Thoracic aorta (tissue), 2 donors: Measurements from ENCODE around the gene HMOX2. TPM values are rescaled to one million over a fixed set of nuclear protein-coding genes. Genes with fewer than 3 reads are reported as not detected.

Source experiments
- ATAC-seq: fragments of 150-250 bp; one replicate; pipeline ENCODE4 v1.8.0; 2017; ENCODE audit warnings: low read depth; ENCODE audit not compliant: insufficient number of reproducible peaks, low FRiP score
- DNase-seq: peaks from one replicate; pipeline ENCODE4 v3.0.0-alpha.2; 2020; ENCODE audit warnings: low spot score
- H3K27ac ChIP-seq, 2 donors: fragments of 200-600 bp; sonication (generic); 1 replicate in 1 of 2; 2 replicates in 1 of 2; pipeline ENCODE4 v1.5.1; 2016; ENCODE audit warnings: mild to moderate bottlenecking in 2 of 2, moderate library complexity in 2 of 2
- H3K27me3 ChIP-seq: fragments of 200-600 bp; sonication (generic); replicated peaks from 2 replicates; pipeline ENCODE4 v1.6.0; 2016; ENCODE audit warnings: mild to moderate bottlenecking; ENCODE audit not compliant: insufficient read depth
- H3K36me3 ChIP-seq: fragments of 200-600 bp; sonication (generic); one replicate; pipeline ENCODE4 v1.5.1; 2016
- H3K4me1 ChIP-seq, 2 donors: fragments of 200-600 bp; sonication (generic); 1 replicate in 1 of 2; 2 replicates in 1 of 2; pipeline versions ENCODE4 v1.5.1 to v1.6.0; 2016; ENCODE audit warnings: low read depth in 2 of 2, mild to moderate bottlenecking in 1 of 2; ENCODE audit not compliant: control insufficient read depth in 1 of 2
- H3K4me3 ChIP-seq: fragments of 200-600 bp; sonication (generic); 2 replicates; pipeline ENCODE4 v1.5.1; 2016; ENCODE audit warnings: mild to moderate bottlenecking
- H3K9me3 ChIP-seq: fragments of 200-600 bp; sonication (generic); 2 replicates; pipeline ENCODE4 v1.5.1; 2016
- CTCF ChIP-seq: fragments of 200-600 bp; sonication (generic); IDR thresholded peaks from one replicate; pipeline ENCODE4 v1.5.1; 2019; ENCODE audit warnings: antibody characterized with exemption
- total RNA-seq, 2 donors: library from RNA; depleted of rRNA; stranded (reverse); fragments of >200 nt; gene quantifications; one replicate each; pipeline versions ENCODE4 v1.1.0 to v1.2.3, GENCODE V29; 2016

Gene HMOX2
- total RNA-seq, 2 donors from 2014 or later = 35.3 to 43.5 TPM

GRCh38 chr16:4487955-4488498 lies 11.8 kb downstream of the HMOX2 start:
- ATAC-seq = no peak
- H3K27ac ChIP-seq = no peak overlapping the region
- peaks cover 5% of the 10 kb centered on the region for H3K36me3 ChIP-seq
- no peak overlapping the region for H3K4me3 ChIP-seq
- no peaks in the 10 kb centered on the region for H3K27me3 ChIP-seq
- no peak for TF ChIP-seq CTCF
- no peaks in the 10 kb centered on the region for H3K9me3 ChIP-seq
- no peaks in the 10 kb centered on the region for H3K4me1 ChIP-seq
- DNase-seq = no peak

- no peak for ATAC-seq
- no peaks in the 10 kb centered on the region for H3K9me3 ChIP-seq
- DNase-seq = no peak
- H3K27me3 ChIP-seq = no peaks in the 10 kb centered on the region
- no peak for TF ChIP-seq CTCF
- H3K4me1 ChIP-seq = no peaks in the 10 kb centered on the region
- no peak overlapping the region for H3K4me3 ChIP-seq
- H3K36me3 ChIP-seq = peaks cover 5% of the 10 kb centered on the region
- H3K27ac ChIP-seq = no peak overlapping the region
Measured at GRCh38 chr16:4488499-4488967, 12.3 kb downstream of the HMOX2 start.

GRCh38 chr16:4489030-4489429 lies 12.8 kb downstream of the HMOX2 start:
- ATAC-seq = no peak

GRCh38 chr16:4491898-4492297 lies 15.7 kb downstream of the HMOX2 start:
- ATAC-seq (no peak), DNase-seq (no peak)
- no peak overlapping the region for H3K27ac ChIP-seq
- no peak for TF ChIP-seq CTCF
- H3K4me3 ChIP-seq = no peak overlapping the region
- H3K27me3 ChIP-seq = no peaks in the 10 kb centered on the region
- H3K4me1 ChIP-seq = peaks cover 3 to 8% of the 10 kb centered on the region in 2 donors
- no peaks in the 10 kb centered on the region for H3K9me3 ChIP-seq
- H3K36me3 ChIP-seq = no peaks in the 10 kb centered on the region

More at GRCh38 chr16:4489030-4489429, 12.8 kb downstream of the HMOX2 start:
- no peak for DNase-seq
- peaks cover 5% of the 10 kb centered on the region for H3K36me3 ChIP-seq
- H3K27ac ChIP-seq = no peak overlapping the region
- H3K4me3 ChIP-seq = no peak overlapping the region
- H3K4me1 ChIP-seq = no peaks in the 10 kb centered on the region
- no peaks in the 10 kb centered on the region for H3K9me3 ChIP-seq
- no peak for TF ChIP-seq CTCF
- H3K27me3 ChIP-seq = no peaks in the 10 kb centered on the region

- no peak for DNase-seq
- no peaks in the 10 kb centered on the region for H3K9me3 ChIP-seq
- peaks cover 5 to 11% of the 10 kb centered on the region in 2 donors for H3K4me1 ChIP-seq
- ATAC-seq = no peak
- H3K36me3 ChIP-seq = no peaks in the 10 kb centered on the region
- no peak for TF ChIP-seq CTCF
- no peak overlapping the region for H3K27ac ChIP-seq
- no peak overlapping the region for H3K4me3 ChIP-seq
- H3K27me3 ChIP-seq = no peaks in the 10 kb centered on the region
Measured at GRCh38 chr16:4494746-4495490, 18.7 kb downstream of the HMOX2 start.
